IPS DF 6.9 (cell line): Measurements from ENCODE around the gene BPIFA1.

ENCODE experiments used
- DNase-seq: peaks from one replicate; pipeline ENCODE4 v3.0.0-alpha.2; 2013; ENCODE audit warnings: low read depth, low spot score
- H3K27ac ChIP-seq: one replicate; pipeline ENCODE4 v1.5.1; 2013; ENCODE audit warnings: low read length, control low read depth
- H3K27me3 ChIP-seq: 2 replicates; pipeline ENCODE4 v1.6.1; 2013; ENCODE audit warnings: mild to moderate bottlenecking, low read length; ENCODE audit not compliant: control insufficient read depth, insufficient read depth
- H3K36me3 ChIP-seq: 2 replicates; pipeline ENCODE4 v1.6.1; 2013; ENCODE audit warnings: low read length; ENCODE audit not compliant: control insufficient read depth, insufficient read depth
- H3K4me1 ChIP-seq: 2 replicates; pipeline ENCODE4 v1.6.1; 2013; ENCODE audit warnings: low read length; ENCODE audit not compliant: control insufficient read depth, insufficient read depth
- H3K4me3 ChIP-seq: 2 replicates; pipeline ENCODE4 v1.5.1; 2013; ENCODE audit warnings: mild to moderate bottlenecking, low read length
- H3K9me3 ChIP-seq: 2 replicates; pipeline ENCODE4 v1.6.1; 2013; ENCODE audit warnings: low read length, inconsistent platforms; ENCODE audit not compliant: control insufficient read depth, insufficient read depth
- WGBS: extraction: QIAGEN DNeasy Blood & Tissue Kit; methylation state at CpG from one replicate; pipeline ENCODE4 v1.1.7; 2013; ENCODE audit warnings: mixed read lengths, missing lambda C conversion rate; ENCODE audit not compliant: insufficient read length, insufficient coverage; 5-methylcytosine and 5-hydroxymethylcytosine counted together

Gene BPIFA1

GRCh38 chr20:33257237-33257636, 21.4 kb downstream of the BPIFA1 start:
- H3K27me3 ChIP-seq, result no peaks in the 10 kb centered on the region
- H3K4me1 ChIP-seq, result no peaks in the 10 kb centered on the region
- no peak overlapping the region for H3K4me3 ChIP-seq
- no peak overlapping the region for H3K27ac ChIP-seq
- H3K9me3 ChIP-seq, result no peaks in the 10 kb centered on the region
- H3K36me3 ChIP-seq, result no peaks in the 10 kb centered on the region
- no CpG with 5 or more reads among the region's 5 CpGs for whole genome bisulfite sequencing
- no peak for DNase-seq

- WGBS, result no CpG with 5 or more reads among the region's 5 CpGs
- Histone ChIP-seq H3K4me3 (no peak overlapping the region), H3K4me1 (no peaks in the 10 kb centered on the region), H3K27me3 (no peaks in the 10 kb centered on the region), H3K36me3 (no peaks in the 10 kb centered on the region), H3K27ac (no peak overlapping the region), H3K9me3 (no peaks in the 10 kb centered on the region)
- DNase-seq, result no peak
Observed at GRCh38 chr20:33259371-33259770, 23.6 kb downstream of the BPIFA1 start.

GRCh38 chr20:33261465-33261864, 25.7 kb downstream of the BPIFA1 start:
- Histone ChIP-seq H3K36me3 (no peaks in the 10 kb centered on the region), H3K9me3 (no peaks in the 10 kb centered on the region), H3K4me1 (no peaks in the 10 kb centered on the region), H3K27me3 (no peaks in the 10 kb centered on the region), H3K4me3 (no peak overlapping the region), H3K27ac (no peak overlapping the region)
- no peak for DNase-seq
- no CpG with 5 or more reads among the region's 4 CpGs for WGBS

- H3K4me3 ChIP-seq, result no peak overlapping the region
- H3K27me3 ChIP-seq, result no peaks in the 10 kb centered on the region
- no peak overlapping the region for H3K27ac ChIP-seq
- no peaks in the 10 kb centered on the region for H3K36me3 ChIP-seq
- H3K4me1 ChIP-seq, result no peaks in the 10 kb centered on the region
- DNase-seq, result peak; percentile 52
- H3K9me3 ChIP-seq, result no peaks in the 10 kb centered on the region
- no CpG with 5 or more reads among the region's 5 CpGs for WGBS
Observed at GRCh38 chr20:33262658-33263065, 26.9 kb downstream of the BPIFA1 start.

- H3K36me3 ChIP-seq, result no peaks in the 10 kb centered on the region
- H3K27ac ChIP-seq, result no peak overlapping the region
- no peaks in the 10 kb centered on the region for H3K27me3 ChIP-seq
- H3K4me1 ChIP-seq, result no peaks in the 10 kb centered on the region
- no peak for DNase-seq
- H3K4me3 ChIP-seq, result no peak overlapping the region
- H3K9me3 ChIP-seq, result no peaks in the 10 kb centered on the region
- WGBS, result no CpG with 5 or more reads among the region's 5 CpGs
Observed at GRCh38 chr20:33263784-33264183, 28.0 kb downstream of the BPIFA1 start.

- WGBS, result no CpG with 5 or more reads among the region's 3 CpGs
- Histone ChIP-seq H3K27ac (no peak overlapping the region), H3K4me1 (no peaks in the 10 kb centered on the region), H3K36me3 (no peaks in the 10 kb centered on the region), H3K9me3 (no peaks in the 10 kb centered on the region), H3K27me3 (no peaks in the 10 kb centered on the region), H3K4me3 (no peak overlapping the region)
- no peak for DNase-seq
Observed at GRCh38 chr20:33267701-33268100, 31.9 kb downstream of the BPIFA1 start.

- H3K4me1 ChIP-seq, result 0 out of 2 replicates have a peak, but pooled peaks cover 3% of the 10 kb centered on the region
- no CpG with 5 or more reads among the region's 10 CpGs for WGBS
- no peak overlapping the region for H3K27ac ChIP-seq
- DNase-seq, result no peak
- no peaks in the 10 kb centered on the region for H3K36me3 ChIP-seq
- no peaks in the 10 kb centered on the region for H3K27me3 ChIP-seq
- H3K9me3 ChIP-seq, result no peaks in the 10 kb centered on the region
- H3K4me3 ChIP-seq, result no peak overlapping the region
Observed at GRCh38 chr20:33272155-33272873, 36.5 kb downstream of the BPIFA1 start.

- H3K9me3 ChIP-seq, result no peaks in the 10 kb centered on the region
- H3K27me3 ChIP-seq, result no peaks in the 10 kb centered on the region
- DNase-seq, result no peak
- peaks cover 7% of the 10 kb centered on the region for H3K4me1 ChIP-seq
- H3K36me3 ChIP-seq, result no peaks in the 10 kb centered on the region
- no CpG with 5 or more reads among the region's 13 CpGs for WGBS
- no peak overlapping the region for H3K27ac ChIP-seq
- no peak overlapping the region for H3K4me3 ChIP-seq
Observed at GRCh38 chr20:33273117-33273851, 37.5 kb downstream of the BPIFA1 start.

GRCh38 chr20:33275215-33275614, 39.4 kb downstream of the BPIFA1 start:
- no peak for DNase-seq
- no CpG with 5 or more reads among the region's 8 CpGs for WGBS
- H3K27me3 ChIP-seq, result no peaks in the 10 kb centered on the region
- H3K9me3 ChIP-seq, result no peaks in the 10 kb centered on the region
- H3K27ac ChIP-seq, result no peak overlapping the region
- H3K4me1 ChIP-seq, result peaks cover 7% of the 10 kb centered on the region
- no peaks in the 10 kb centered on the region for H3K36me3 ChIP-seq
- no peak overlapping the region for H3K4me3 ChIP-seq

GRCh38 chr20:33275871-33276270, 40.1 kb downstream of the BPIFA1 start:
- Histone ChIP-seq H3K4me3 (no peak overlapping the region), H3K36me3 (no peaks in the 10 kb centered on the region), H3K27me3 (no peaks in the 10 kb centered on the region), H3K27ac (no peak overlapping the region), H3K9me3 (no peaks in the 10 kb centered on the region), H3K4me1 (peaks cover 7% of the 10 kb centered on the region)
- no CpG with 5 or more reads among the region's 3 CpGs for WGBS
- no peak for DNase-seq
